ENCODE measurements around the gene NOXO1.
"Not testable (repeated sequence)": the region's sequence is repeated elsewhere in the genome, so short reads cannot be mapped to it uniquely, and the experiment has no call there.

The NOXO1 gene

GRCh38 chr16:1959269-1960039, 21.8 kb downstream of the NOXO1 start, which contains the start of gene NDUFB10:
Gene NDUFB10 (plus strand): TSS chr16:1959538. CDS start chr16:1959625, 87 bp downstream.
- DNase-seq: peak; percentile 43

- DNase-seq: no peak
Measured at GRCh38 chr16:1958715-1959268, 22.5 kb downstream of the NOXO1 start.

GRCh38 chr16:1958143-1958491, 23.2 kb downstream of the NOXO1 start:
- DNase-seq: not testable (repeated sequence)

- not testable (repeated sequence) for DNase-seq
Measured at GRCh38 chr16:1957434-1958142, 23.7 kb downstream of the NOXO1 start.

- no peak for DNase-seq
Measured at GRCh38 chr16:1953734-1954133, 27.5 kb downstream of the NOXO1 start.

GRCh38 chr16:1950559-1950958, 30.7 kb downstream of the NOXO1 start:
- no peak for DNase-seq

- no peak for DNase-seq
Measured at GRCh38 chr16:1950047-1950446, 31.2 kb downstream of the NOXO1 start.

GRCh38 chr16:1949507-1949906, 31.8 kb downstream of the NOXO1 start:
- no peak for DNase-seq

- no peak for DNase-seq
Measured at GRCh38 chr16:1947369-1947670, 33.9 kb downstream of the NOXO1 start.

- no peak for DNase-seq
Measured at GRCh38 chr16:1946495-1947368, 34.5 kb downstream of the NOXO1 start.

GRCh38 chr16:1945559-1946391, 35.5 kb downstream of the NOXO1 start:
- DNase-seq: no peak

GRCh38 chr16:1944612-1945199, 36.6 kb downstream of the NOXO1 start:
- no peak for DNase-seq

- peak; percentile 90 for DNase-seq
Measured at GRCh38 chr16:1942810-1943726, 38.2 kb downstream of the NOXO1 start, which contains the start of gene MSRB1. Gene MSRB1 (minus strand): TSS chr16:1943199. CDS start chr16:1943156, 43 bp downstream.

- no peak for DNase-seq
Measured at GRCh38 chr16:1942047-1942809, 39.0 kb downstream of the NOXO1 start.

GRCh38 chr16:1941162-1942046, 39.9 kb downstream of the NOXO1 start:
- no peak for DNase-seq

GRCh38 chr16:1940273-1941161, 40.8 kb downstream of the NOXO1 start:
- no peak for DNase-seq

GRCh38 chr16:1939833-1940232, 41.4 kb downstream of the NOXO1 start:
- DNase-seq: not testable (repeated sequence)

GRCh38 chr16:1938910-1939309, 42.4 kb downstream of the NOXO1 start:
- no peak for DNase-seq
